Loucy (cell line): ENCODE measurements around the gene PPM1N.

Source experiments
- H2AFZ ChIP-seq: fragments of 200-600 bp; sonication (generic); 2 replicates; pipeline ENCODE4 v1.6.0; 2016; ENCODE audit warnings: antibody characterized with exemption, mild to moderate bottlenecking, low read length, moderate library complexity
- H3F3A ChIP-seq: fragments of 200-600 bp; 2 replicates; pipeline ENCODE4 v1.6.0; 2016; ENCODE audit warnings: antibody characterized with exemption, low read depth, mild to moderate bottlenecking
- H3K27me3 ChIP-seq: fragments of 200-600 bp; sonication (generic); 2 replicates; pipeline ENCODE4 v1.6.1; 2014; ENCODE audit warnings: low read length, mild to moderate bottlenecking; ENCODE audit not compliant: insufficient read depth, poor library complexity, severe bottlenecking
- H3K36me3 ChIP-seq: fragments of 200-600 bp; sonication (generic); 2 replicates; pipeline ENCODE4 v1.6.1; 2016; ENCODE audit warnings: low read length; ENCODE audit not compliant: insufficient read depth
- H3K4me1 ChIP-seq: fragments of 200-600 bp; sonication (generic); 2 replicates; pipeline ENCODE4 v1.5.1; 2014; ENCODE audit warnings: low read length, mild to moderate bottlenecking; ENCODE audit not compliant: insufficient read depth, poor library complexity, severe bottlenecking
- H3K4me2 ChIP-seq: fragments of 200-600 bp; sonication (generic); 2 replicates; pipeline ENCODE4 v1.6.0; 2014; ENCODE audit warnings: antibody characterized with exemption, low read length, low read depth, mild to moderate bottlenecking; ENCODE audit not compliant: poor library complexity, severe bottlenecking
- H3K4me3 ChIP-seq: fragments of 200-600 bp; sonication (generic); 2 replicates; pipeline ENCODE4 v1.5.1; 2014; ENCODE audit warnings: low read length, mild to moderate bottlenecking, mixed read lengths; ENCODE audit not compliant: poor library complexity, severe bottlenecking
- H3K79me2 ChIP-seq: fragments of 200-600 bp; sonication (generic); 2 replicates; pipeline ENCODE4 v1.6.1; 2014; ENCODE audit warnings: low read length; ENCODE audit not compliant: insufficient read depth
- H3K9ac ChIP-seq: fragments of 200-600 bp; sonication (generic); 2 replicates; pipeline ENCODE4 v1.6.0; 2014; ENCODE audit warnings: mild to moderate bottlenecking, low read depth, low read length, moderate library complexity; ENCODE audit not compliant: poor library complexity, severe bottlenecking
- H3K9me2 ChIP-seq: fragments of 200-600 bp; sonication (generic); replicated peaks from 2 replicates; pipeline ENCODE4 v1.6.1; 2016; ENCODE audit warnings: low read depth, low read length, mixed read lengths
- H3K9me3 ChIP-seq: fragments of 200-600 bp; sonication (generic); 2 replicates; pipeline ENCODE4 v1.6.1; 2014; ENCODE audit warnings: mild to moderate bottlenecking, antibody characterized with exemption, low read length, low read depth; ENCODE audit not compliant: insufficient read depth
- H4K20me1 ChIP-seq: fragments of 200-600 bp; sonication (generic); 2 replicates; pipeline ENCODE4 v1.6.0; 2014; ENCODE audit warnings: antibody characterized with exemption, low read length, mild to moderate bottlenecking; ENCODE audit not compliant: insufficient read depth, poor library complexity, severe bottlenecking
- EZH2phosphoT487 ChIP-seq: fragments of 200-600 bp; IDR thresholded peaks from 2 replicates; pipeline ENCODE4 v1.6.1; 2018; ENCODE audit warnings: antibody characterized with exemption, mild to moderate bottlenecking, moderate library complexity, borderline replicate concordance
- TF ChIP-seq, protein P1 (sequence below): fragments of 200-600 bp; sonication (generic); conservative IDR thresholded peaks from 2 replicates; pipeline ENCODE4 v1.5.1; 2014; ENCODE audit warnings: mild to moderate bottlenecking, antibody characterized with exemption, low read length

Gene PPM1N

DNA sequence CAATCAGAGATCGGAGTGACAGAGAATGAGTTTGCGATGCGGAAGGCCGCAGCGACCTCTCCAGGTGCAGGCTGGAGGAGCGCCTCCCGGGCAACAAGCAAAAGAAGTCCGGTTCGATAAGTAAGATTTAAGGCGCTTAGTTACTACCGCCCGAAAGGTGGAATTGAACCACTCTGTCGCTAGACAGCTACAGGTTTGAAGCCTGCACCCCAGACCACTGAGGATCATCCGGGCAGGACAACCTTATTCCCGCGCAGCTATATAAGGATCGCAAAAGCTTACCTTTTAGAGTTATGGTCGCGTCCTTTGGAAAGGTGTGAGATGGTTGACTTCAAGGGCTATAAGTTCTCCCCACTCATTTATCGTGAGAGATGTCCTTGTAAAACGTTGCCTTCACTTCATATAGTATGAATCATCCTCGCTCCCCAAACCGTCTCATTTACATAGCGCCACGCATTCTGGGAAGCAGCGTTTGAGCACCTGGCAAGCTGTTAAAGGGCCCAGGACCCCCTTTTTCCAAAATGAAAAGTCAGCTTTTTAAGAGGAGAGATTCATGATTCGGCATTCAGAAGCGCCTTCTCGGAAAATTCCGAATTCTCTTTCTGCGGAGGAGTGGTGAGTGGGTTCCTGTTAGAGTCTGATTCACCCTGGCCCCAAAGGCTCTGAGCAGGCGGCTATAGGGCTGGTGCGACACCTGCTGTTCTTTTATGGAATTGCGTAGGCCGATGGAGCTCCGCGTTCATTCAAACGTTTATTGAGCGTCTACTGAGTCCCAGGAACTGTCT, 19.6 kb upstream of the PPM1N start:
- Histone ChIP-seq H3F3A (no peaks in the 10 kb centered on the region), H3K9me3 (no peaks in the 10 kb centered on the region), H4K20me1 (no peaks in the 10 kb centered on the region), H3K9ac (peak overlapping the region; percentile 61), H3K36me3 (no peaks in the 10 kb centered on the region), H3K79me2 (no peaks in the 10 kb centered on the region), H3K4me3 (peak overlapping the region; percentile 75), H3K27me3 (no peaks in the 10 kb centered on the region), H2AFZ (peak overlapping the region; percentile 83), H3K9me2 (no peaks in the 10 kb centered on the region), H3K4me2 (peak overlapping the region; percentile 86), H3K4me1 (peaks cover 6% of the 10 kb centered on the region)
- TF ChIP-seq, protein P1, sequence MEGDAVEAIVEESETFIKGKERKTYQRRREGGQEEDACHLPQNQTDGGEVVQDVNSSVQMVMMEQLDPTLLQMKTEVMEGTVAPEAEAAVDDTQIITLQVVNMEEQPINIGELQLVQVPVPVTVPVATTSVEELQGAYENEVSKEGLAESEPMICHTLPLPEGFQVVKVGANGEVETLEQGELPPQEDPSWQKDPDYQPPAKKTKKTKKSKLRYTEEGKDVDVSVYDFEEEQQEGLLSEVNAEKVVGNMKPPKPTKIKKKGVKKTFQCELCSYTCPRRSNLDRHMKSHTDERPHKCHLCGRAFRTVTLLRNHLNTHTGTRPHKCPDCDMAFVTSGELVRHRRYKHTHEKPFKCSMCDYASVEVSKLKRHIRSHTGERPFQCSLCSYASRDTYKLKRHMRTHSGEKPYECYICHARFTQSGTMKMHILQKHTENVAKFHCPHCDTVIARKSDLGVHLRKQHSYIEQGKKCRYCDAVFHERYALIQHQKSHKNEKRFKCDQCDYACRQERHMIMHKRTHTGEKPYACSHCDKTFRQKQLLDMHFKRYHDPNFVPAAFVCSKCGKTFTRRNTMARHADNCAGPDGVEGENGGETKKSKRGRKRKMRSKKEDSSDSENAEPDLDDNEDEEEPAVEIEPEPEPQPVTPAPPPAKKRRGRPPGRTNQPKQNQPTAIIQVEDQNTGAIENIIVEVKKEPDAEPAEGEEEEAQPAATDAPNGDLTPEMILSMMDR, result peak; percentile 98
- no peak for TF ChIP-seq EZH2phosphoT487

DNA sequence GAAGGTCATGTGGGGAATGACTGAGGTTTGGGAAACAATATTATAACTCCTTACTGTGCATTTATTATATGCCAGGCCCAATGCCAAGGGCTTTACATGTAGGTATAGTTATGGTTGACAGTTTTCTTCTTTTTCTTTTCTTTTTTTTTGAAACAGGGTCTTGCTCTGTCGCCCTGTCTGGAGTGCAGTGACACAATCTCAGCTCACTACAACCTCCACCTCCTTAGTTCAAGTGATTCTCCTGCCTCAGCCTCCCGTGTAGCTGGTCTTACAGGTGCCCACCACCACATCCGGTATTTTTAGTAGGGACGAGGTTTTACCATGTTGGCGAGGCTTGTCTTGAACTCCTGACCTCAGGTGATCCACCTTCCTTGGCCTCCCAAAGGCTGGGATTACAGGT, 15.2 kb upstream of the PPM1N start:
- Histone ChIP-seq H3K27me3 (no peaks in the 10 kb centered on the region), H3F3A (no peaks in the 10 kb centered on the region), H4K20me1 (no peaks in the 10 kb centered on the region), H3K4me2 (no peak overlapping the region), H3K79me2 (no peaks in the 10 kb centered on the region), H2AFZ (no peak overlapping the region), H3K36me3 (no peaks in the 10 kb centered on the region), H3K4me3 (no peak overlapping the region), H3K9me3 (no peaks in the 10 kb centered on the region), H3K9me2 (no peaks in the 10 kb centered on the region), H3K9ac (no peak overlapping the region), H3K4me1 (peaks cover 7% of the 10 kb centered on the region)
- TF ChIP-seq, protein P1, result no peak
- no peak for TF ChIP-seq EZH2phosphoT487

DNA sequence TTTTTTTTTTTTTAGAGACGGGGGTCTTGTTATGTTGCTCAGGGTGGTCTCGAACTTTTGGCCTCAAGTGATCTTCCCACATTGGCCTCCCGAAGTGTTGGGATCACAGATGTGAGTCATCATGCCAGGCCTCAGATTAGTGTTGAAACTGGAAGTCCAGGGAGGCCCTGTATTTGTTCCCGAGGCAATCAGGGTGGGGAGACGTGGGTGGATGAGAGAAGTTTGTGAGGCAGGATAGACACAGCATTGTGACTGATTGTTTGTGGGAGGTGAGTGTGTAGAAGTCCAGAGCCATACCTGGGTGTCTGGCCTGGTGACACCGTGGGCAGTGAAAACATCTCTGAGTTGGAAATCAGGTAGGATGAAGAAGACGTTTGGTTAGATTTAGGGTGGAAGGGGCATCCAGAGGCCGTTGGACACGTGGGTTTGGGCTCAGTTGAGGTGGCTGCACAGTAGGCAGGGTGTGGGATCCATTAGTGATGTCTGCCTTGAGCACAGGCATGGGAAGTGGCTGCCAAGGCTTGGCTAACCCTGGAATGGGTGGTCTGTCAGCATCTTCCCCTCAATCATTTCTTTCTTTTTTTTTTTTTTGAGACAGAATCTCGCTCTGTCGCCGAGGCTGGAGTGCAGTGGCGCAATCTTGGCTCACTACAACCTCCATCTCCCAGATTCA, 13.8 kb upstream of the PPM1N start:
- Histone ChIP-seq H3K36me3 (no peaks in the 10 kb centered on the region), H3K4me2 (no peak overlapping the region), H3K4me3 (no peak overlapping the region), H3K27me3 (no peaks in the 10 kb centered on the region), H3F3A (no peaks in the 10 kb centered on the region), H3K79me2 (no peaks in the 10 kb centered on the region), H3K4me1 (peaks cover 5% of the 10 kb centered on the region), H3K9me2 (no peaks in the 10 kb centered on the region), H3K9ac (no peak overlapping the region), H2AFZ (no peak overlapping the region), H3K9me3 (no peaks in the 10 kb centered on the region), H4K20me1 (no peaks in the 10 kb centered on the region)
- TF ChIP-seq EZH2phosphoT487, result no peak
- TF ChIP-seq, protein P1, result no peak
